ENCODE measurements around the gene BTBD9.
"Not testable (repeated sequence)": the region's sequence is repeated elsewhere in the genome, so short reads cannot be mapped to it uniquely, and the experiment has no call there.

Gene BTBD9

DNA sequence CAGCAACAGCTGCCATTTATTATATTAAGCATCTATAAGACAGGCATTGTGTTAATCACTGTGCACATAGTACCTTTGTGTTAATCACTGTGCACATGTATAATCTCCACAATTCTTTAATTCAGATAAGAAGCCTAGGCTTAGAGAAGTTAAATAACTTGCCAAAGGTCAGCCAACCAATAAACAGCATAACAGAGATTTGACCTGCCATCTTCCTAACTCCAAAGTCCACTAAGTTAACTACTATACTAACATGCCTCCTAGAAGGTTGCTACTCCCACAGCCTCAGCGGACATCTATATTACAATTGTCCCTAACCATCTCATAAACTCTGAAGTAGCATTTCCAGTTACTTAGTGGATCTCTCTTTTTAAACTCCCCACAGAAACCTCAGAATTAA, 3.7 kb downstream of the BTBD9 start:
- no peaks in the 10 kb centered on the region for H3K36me3 ChIP-seq (ENCODE audit: control insufficient read depth, insufficient read depth, low read length)
- H2BK120ac ChIP-seq (ENCODE audit: low read depth, low read length) = no peak overlapping the region
- H3K79me1 ChIP-seq (ENCODE audit: low read length) = no peaks in the 10 kb centered on the region
- no peak overlapping the region for H4K5ac ChIP-seq (ENCODE audit: low read length)
- no peak overlapping the region for H3K23ac ChIP-seq (ENCODE audit: low read length)
- H3K4me1 ChIP-seq (ENCODE audit: control insufficient read depth, low read depth, low read length) = no peaks in the 10 kb centered on the region
- no peak overlapping the region for H3K9ac ChIP-seq (ENCODE audit: low read length)
- H3K4me2 ChIP-seq (ENCODE audit: low read length) = no peak overlapping the region
- no peak overlapping the region for H3K18ac ChIP-seq (ENCODE audit: low read length)
- no peak overlapping the region for H2BK5ac ChIP-seq (ENCODE audit: low read length)
- no peak overlapping the region for H2AK5ac ChIP-seq (ENCODE audit: low read length)
- H3K79me2 ChIP-seq (ENCODE audit: control insufficient read depth, insufficient read depth, low read length) = no peaks in the 10 kb centered on the region
- H3K4ac ChIP-seq (ENCODE audit: low read depth, low read length) = no peak overlapping the region
- H2BK15ac ChIP-seq (replicated peaks; ENCODE audit: low read depth) = no peak overlapping the region
- no peak for DNase-seq
- no peak overlapping the region for H3K27ac ChIP-seq (ENCODE audit: low read depth, low read length)
- no peaks in the 10 kb centered on the region for H3K27me3 ChIP-seq (ENCODE audit: insufficient read depth, low read length, poor library complexity)
- no peak overlapping the region for H3K4me3 ChIP-seq (ENCODE audit: low read length)
- H4K8ac ChIP-seq (ENCODE audit: low read depth, low read length) = no peak overlapping the region
- WGBS (ENCODE audit: extremely low coverage, insufficient coverage, low lambda C conversion rate) = no CpG with 5 or more reads among the region's 1 CpG
- H3K56ac ChIP-seq (ENCODE audit: low read length) = no peak overlapping the region

DNA sequence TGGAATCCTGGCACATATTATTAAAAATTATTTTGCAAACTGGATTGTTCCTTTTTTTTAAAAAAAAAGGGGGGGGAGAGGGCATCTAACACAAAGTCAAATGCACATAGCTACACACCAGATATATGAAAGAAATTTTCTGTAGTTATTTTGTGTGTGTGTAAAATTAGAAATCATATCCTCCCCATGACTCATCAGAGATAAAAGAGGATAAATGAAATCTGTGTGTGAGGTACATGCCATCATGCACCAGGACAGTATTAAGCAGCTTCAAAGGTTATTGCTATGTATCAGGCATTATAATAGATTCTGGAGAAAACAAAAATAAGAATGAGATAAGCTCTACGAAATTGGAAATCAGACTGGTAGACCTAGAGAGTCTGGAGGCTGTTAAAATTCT, 5.2 kb downstream of the BTBD9 start:
- no peak overlapping the region for H3K27ac ChIP-seq (ENCODE audit: low read depth, low read length)
- no peaks in the 10 kb centered on the region for H3K79me1 ChIP-seq (ENCODE audit: low read length)
- no peak overlapping the region for H3K23ac ChIP-seq (ENCODE audit: low read length)
- H3K27me3 ChIP-seq (ENCODE audit: insufficient read depth, low read length, poor library complexity) = no peaks in the 10 kb centered on the region
- H2BK15ac ChIP-seq (replicated peaks; ENCODE audit: low read depth) = no peak overlapping the region
- H3K4me2 ChIP-seq (ENCODE audit: low read length) = no peak overlapping the region
- no peak overlapping the region for H3K9ac ChIP-seq (ENCODE audit: low read length)
- no CpG with 5 or more reads among the region's 1 CpG for WGBS (ENCODE audit: extremely low coverage, insufficient coverage, low lambda C conversion rate)
- H3K4ac ChIP-seq (ENCODE audit: low read depth, low read length) = no peak overlapping the region
- no peak overlapping the region for H3K4me3 ChIP-seq (ENCODE audit: low read length)
- no peaks in the 10 kb centered on the region for H3K79me2 ChIP-seq (ENCODE audit: control insufficient read depth, insufficient read depth, low read length)
- no peak for DNase-seq
- no peak overlapping the region for H4K8ac ChIP-seq (ENCODE audit: low read depth, low read length)
- no peak overlapping the region for H4K5ac ChIP-seq (ENCODE audit: low read length)
- no peaks in the 10 kb centered on the region for H3K4me1 ChIP-seq (ENCODE audit: control insufficient read depth, low read depth, low read length)
- no peak overlapping the region for H2BK120ac ChIP-seq (ENCODE audit: low read depth, low read length)
- no peaks in the 10 kb centered on the region for H3K36me3 ChIP-seq (ENCODE audit: control insufficient read depth, insufficient read depth, low read length)
- no peak overlapping the region for H2BK5ac ChIP-seq (ENCODE audit: low read length)
- no peak overlapping the region for H2AK5ac ChIP-seq (ENCODE audit: low read length)
- no peak overlapping the region for H3K56ac ChIP-seq (ENCODE audit: low read length)
- H3K18ac ChIP-seq (ENCODE audit: low read length) = no peak overlapping the region

DNA sequence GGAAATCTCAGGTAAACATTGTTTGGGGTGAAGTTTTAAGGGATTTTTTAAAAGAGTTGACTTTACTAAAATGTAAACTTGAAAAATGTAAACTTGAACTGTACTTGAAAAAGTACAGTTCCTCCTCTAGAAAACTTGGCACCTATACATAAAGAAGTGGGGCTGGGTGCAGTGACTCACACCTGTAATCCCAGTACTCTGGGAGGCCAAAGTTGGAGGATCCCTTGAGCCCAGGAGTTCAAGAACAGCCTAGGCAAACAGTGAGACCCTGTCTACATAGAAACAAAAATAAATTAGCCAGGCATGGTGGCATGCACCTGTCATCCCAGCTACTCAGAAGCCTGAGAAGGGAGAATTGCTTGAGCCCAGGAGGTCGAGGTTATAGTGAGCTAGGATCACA, 7.2 kb downstream of the BTBD9 start:
- H3K36me3 ChIP-seq (ENCODE audit: control insufficient read depth, insufficient read depth, low read length) = no peaks in the 10 kb centered on the region
- H3K4me3 ChIP-seq (ENCODE audit: low read length) = no peak overlapping the region
- H4K5ac ChIP-seq (ENCODE audit: low read length) = no peak overlapping the region
- H4K8ac ChIP-seq (ENCODE audit: low read depth, low read length) = no peak overlapping the region
- H3K27ac ChIP-seq (ENCODE audit: low read depth, low read length) = no peak overlapping the region
- no peak overlapping the region for H2BK5ac ChIP-seq (ENCODE audit: low read length)
- H2BK120ac ChIP-seq (ENCODE audit: low read depth, low read length) = no peak overlapping the region
- H3K18ac ChIP-seq (ENCODE audit: low read length) = no peak overlapping the region
- no peak overlapping the region for H3K4me2 ChIP-seq (ENCODE audit: low read length)
- no CpG with 5 or more reads among the region's 1 CpG for WGBS (ENCODE audit: extremely low coverage, insufficient coverage, low lambda C conversion rate)
- no peak overlapping the region for H3K23ac ChIP-seq (ENCODE audit: low read length)
- H3K79me2 ChIP-seq (ENCODE audit: control insufficient read depth, insufficient read depth, low read length) = no peaks in the 10 kb centered on the region
- no peak overlapping the region for H3K56ac ChIP-seq (ENCODE audit: low read length)
- H2AK5ac ChIP-seq (ENCODE audit: low read length) = no peak overlapping the region
- H3K4ac ChIP-seq (ENCODE audit: low read depth, low read length) = no peak overlapping the region
- no peak overlapping the region for H2BK15ac ChIP-seq (replicated peaks; ENCODE audit: low read depth)
- no peaks in the 10 kb centered on the region for H3K27me3 ChIP-seq (ENCODE audit: insufficient read depth, low read length, poor library complexity)
- H3K9ac ChIP-seq (ENCODE audit: low read length) = no peak overlapping the region
- H3K79me1 ChIP-seq (ENCODE audit: low read length) = no peaks in the 10 kb centered on the region
- DNase-seq = no peak
- no peaks in the 10 kb centered on the region for H3K4me1 ChIP-seq (ENCODE audit: control insufficient read depth, low read depth, low read length)

GRCh38 chr6:38631186-38631783, 8.4 kb downstream of the BTBD9 start:
- no peak overlapping the region for H3K4ac ChIP-seq (ENCODE audit: low read depth, low read length)
- no peaks in the 10 kb centered on the region for H3K4me1 ChIP-seq (ENCODE audit: control insufficient read depth, low read depth, low read length)
- no peak overlapping the region for H3K56ac ChIP-seq (ENCODE audit: low read length)
- H3K79me1 ChIP-seq (ENCODE audit: low read length) = no peaks in the 10 kb centered on the region
- H2BK15ac ChIP-seq (replicated peaks; ENCODE audit: low read depth) = no peak overlapping the region
- no peak overlapping the region for H4K5ac ChIP-seq (ENCODE audit: low read length)
- WGBS (ENCODE audit: extremely low coverage, insufficient coverage, low lambda C conversion rate) = no CpG with 5 or more reads among the region's 3 CpGs
- no peak overlapping the region for H4K8ac ChIP-seq (ENCODE audit: low read depth, low read length)
- H2AK5ac ChIP-seq (ENCODE audit: low read length) = no peak overlapping the region
- no peaks in the 10 kb centered on the region for H3K27me3 ChIP-seq (ENCODE audit: insufficient read depth, low read length, poor library complexity)
- no peak overlapping the region for H3K9ac ChIP-seq (ENCODE audit: low read length)
- H3K27ac ChIP-seq (ENCODE audit: low read depth, low read length) = no peak overlapping the region
- H3K36me3 ChIP-seq (ENCODE audit: control insufficient read depth, insufficient read depth, low read length) = no peaks in the 10 kb centered on the region
- H2BK5ac ChIP-seq (ENCODE audit: low read length) = no peak overlapping the region
- no peak overlapping the region for H3K4me2 ChIP-seq (ENCODE audit: low read length)
- H3K79me2 ChIP-seq (ENCODE audit: control insufficient read depth, insufficient read depth, low read length) = no peaks in the 10 kb centered on the region
- no peak overlapping the region for H2BK120ac ChIP-seq (ENCODE audit: low read depth, low read length)
- DNase-seq = no peak
- no peak overlapping the region for H3K18ac ChIP-seq (ENCODE audit: low read length)
- H3K23ac ChIP-seq (ENCODE audit: low read length) = no peak overlapping the region
- H3K4me3 ChIP-seq (ENCODE audit: low read length) = no peak overlapping the region

- no peaks in the 10 kb centered on the region for H3K79me1 ChIP-seq (ENCODE audit: low read length)
These were observed 14.5 kb downstream of the BTBD9 start for GRCh38 chr6:38625217-38625616.

GRCh38 chr6:38619342-38619741, 20.4 kb downstream of the BTBD9 start:
- not testable (repeated sequence) for H3K4me3 ChIP-seq (ENCODE audit: low read length); H3K79me1 ChIP-seq (ENCODE audit: low read length); H3K9ac ChIP-seq (ENCODE audit: low read length); H2AK5ac ChIP-seq (ENCODE audit: low read length); H3K27ac ChIP-seq (ENCODE audit: low read depth, low read length); H3K4ac ChIP-seq (ENCODE audit: low read depth, low read length); H2BK15ac ChIP-seq (replicated peaks; ENCODE audit: low read depth); H3K18ac ChIP-seq (ENCODE audit: low read length); H3K56ac ChIP-seq (ENCODE audit: low read length); DNase-seq; H2BK5ac ChIP-seq (ENCODE audit: low read length); H3K27me3 ChIP-seq (ENCODE audit: insufficient read depth, low read length, poor library complexity); H3K79me2 ChIP-seq (ENCODE audit: control insufficient read depth, insufficient read depth, low read length); H3K36me3 ChIP-seq (ENCODE audit: control insufficient read depth, insufficient read depth, low read length); H3K23ac ChIP-seq (ENCODE audit: low read length); H3K4me1 ChIP-seq (ENCODE audit: control insufficient read depth, low read depth, low read length); H2BK120ac ChIP-seq (ENCODE audit: low read depth, low read length); H3K4me2 ChIP-seq (ENCODE audit: low read length); H4K5ac ChIP-seq (ENCODE audit: low read length); H4K8ac ChIP-seq (ENCODE audit: low read depth, low read length)
- WGBS (ENCODE audit: extremely low coverage, insufficient coverage, low lambda C conversion rate) = no CpG with 5 or more reads among the region's 1 CpG

More at GRCh38 chr6:38625217-38625616, 14.5 kb downstream of the BTBD9 start:
- Histone ChIP-seq H3K4me1 (ENCODE audit: control insufficient read depth, low read depth, low read length) (no peaks in the 10 kb centered on the region), H3K56ac (ENCODE audit: low read length) (no peak overlapping the region), H2BK5ac (ENCODE audit: low read length) (no peak overlapping the region), H4K8ac (ENCODE audit: low read depth, low read length) (no peak overlapping the region), H3K4me2 (ENCODE audit: low read length) (no peak overlapping the region), H3K27ac (ENCODE audit: low read depth, low read length) (no peak overlapping the region), H2AK5ac (ENCODE audit: low read length) (no peak overlapping the region), H4K5ac (ENCODE audit: low read length) (no peak overlapping the region), H3K9ac (ENCODE audit: low read length) (no peak overlapping the region), H3K23ac (ENCODE audit: low read length) (no peak overlapping the region), H3K36me3 (ENCODE audit: control insufficient read depth, insufficient read depth, low read length) (no peaks in the 10 kb centered on the region), H3K4me3 (ENCODE audit: low read length) (no peak overlapping the region), H2BK15ac (replicated peaks; ENCODE audit: low read depth) (no peak overlapping the region), H2BK120ac (ENCODE audit: low read depth, low read length) (no peak overlapping the region), H3K27me3 (ENCODE audit: insufficient read depth, low read length, poor library complexity) (no peaks in the 10 kb centered on the region), H3K18ac (ENCODE audit: low read length) (no peak overlapping the region), H3K79me2 (ENCODE audit: control insufficient read depth, insufficient read depth, low read length) (no peaks in the 10 kb centered on the region), H3K4ac (ENCODE audit: low read depth, low read length) (no peak overlapping the region)
- no peak for DNase-seq
- no CpG with 5 or more reads among the region's 1 CpG for WGBS (ENCODE audit: extremely low coverage, insufficient coverage, low lambda C conversion rate)
